Measurements from ENCODE around the gene MAMLD1.

MAMLD1 gene

DNA sequence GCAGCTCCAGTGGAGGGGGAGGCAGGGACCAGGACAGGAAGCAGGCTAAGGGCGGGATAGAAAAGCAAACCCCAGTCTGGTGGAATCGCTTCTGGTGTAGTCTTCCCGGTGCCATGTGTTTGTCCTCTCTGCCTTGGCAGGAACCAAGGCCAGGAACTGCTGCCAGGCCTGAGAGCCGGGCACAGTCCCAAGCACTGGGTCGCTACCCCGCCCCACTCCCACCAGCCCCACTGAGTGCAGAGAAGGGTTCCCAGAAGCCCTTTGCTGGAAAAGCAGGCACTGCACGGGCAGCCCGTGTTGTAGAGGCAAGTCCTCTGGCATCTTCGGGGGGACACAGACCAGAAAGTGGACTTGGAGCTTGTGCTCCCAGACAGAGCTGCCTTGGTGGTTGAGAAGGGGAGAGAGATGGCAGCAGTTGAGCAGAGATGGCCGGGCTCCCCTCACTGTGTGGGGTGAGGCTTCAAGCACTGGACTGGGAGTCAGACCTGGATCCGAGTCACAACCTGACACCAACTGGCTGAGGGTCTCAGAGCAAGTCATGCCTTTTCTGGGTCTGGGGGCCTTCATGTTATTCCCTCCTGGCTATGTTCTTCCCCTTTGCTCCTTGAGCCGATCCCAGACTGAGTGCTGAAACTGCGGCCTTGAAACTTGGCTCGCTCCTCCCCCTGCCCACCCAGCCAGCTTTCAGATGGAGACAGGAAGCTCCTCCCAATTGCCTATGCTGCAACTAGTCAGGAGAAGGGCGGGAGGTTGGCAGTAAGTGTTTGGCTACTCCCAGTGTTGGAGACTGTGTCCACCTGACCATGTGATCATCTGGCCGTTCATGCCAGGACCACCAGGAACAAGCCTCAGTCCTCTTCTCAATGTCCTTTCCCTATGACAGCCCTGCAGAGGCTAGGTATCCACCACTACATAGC, 145.6 kb downstream of the MAMLD1 start:
- H3K27ac ChIP-seq = no peak overlapping the region
- H3K9ac ChIP-seq = no peak overlapping the region
- no peaks in the 10 kb centered on the region for H4K20me1 ChIP-seq (ENCODE audit: insufficient read depth)
- H3K4me3 ChIP-seq (IDR thresholded peaks at IDR 0.05; ENCODE audit: insufficient read depth, low read depth, low read length) = no peak overlapping the region
- no peaks in the 10 kb centered on the region for H3K4me1 ChIP-seq (ENCODE audit: low read depth, poor library complexity, severe bottlenecking)
- no peaks in the 10 kb centered on the region for H3K36me3 ChIP-seq (ENCODE audit: insufficient read depth)
- H3K4me2 ChIP-seq = no peak overlapping the region
- no peaks in the 10 kb centered on the region for H3K27me3 ChIP-seq (ENCODE audit: insufficient read depth, low read depth)
- no peak for TF ChIP-seq CTCF (conservative IDR thresholded peaks at IDR 0.05; ENCODE audit: low read depth, low read length)
- H3K79me2 ChIP-seq (ENCODE audit: insufficient read depth, low read depth) = no peaks in the 10 kb centered on the region
- H2AFZ ChIP-seq (ENCODE audit: low read depth) = no peak overlapping the region

GRCh38 chrX:150509703-150510102, 146.6 kb downstream of the MAMLD1 start:
- Histone ChIP-seq H4K20me1 (ENCODE audit: insufficient read depth) (no peaks in the 10 kb centered on the region), H2AFZ (ENCODE audit: low read depth) (no peak overlapping the region), H3K4me3 (IDR thresholded peaks at IDR 0.05; ENCODE audit: insufficient read depth, low read depth, low read length) (no peak overlapping the region), H3K27me3 (ENCODE audit: insufficient read depth, low read depth) (no peaks in the 10 kb centered on the region), H3K4me2 (no peak overlapping the region), H3K9ac (no peak overlapping the region), H3K79me2 (ENCODE audit: insufficient read depth, low read depth) (no peaks in the 10 kb centered on the region), H3K36me3 (ENCODE audit: insufficient read depth) (no peaks in the 10 kb centered on the region), H3K4me1 (ENCODE audit: low read depth, poor library complexity, severe bottlenecking) (no peaks in the 10 kb centered on the region), H3K27ac (no peak overlapping the region)
- TF ChIP-seq CTCF (conservative IDR thresholded peaks at IDR 0.05; ENCODE audit: low read depth, low read length) = no peak

GRCh38 chrX:150512461-150512901, 149.4 kb downstream of the MAMLD1 start:
- Histone ChIP-seq H3K4me2 (no peak overlapping the region), H3K9ac (no peak overlapping the region), H4K20me1 (ENCODE audit: insufficient read depth) (no peaks in the 10 kb centered on the region), H3K27ac (no peak overlapping the region), H3K27me3 (ENCODE audit: insufficient read depth, low read depth) (no peaks in the 10 kb centered on the region), H3K4me1 (ENCODE audit: low read depth, poor library complexity, severe bottlenecking) (no peaks in the 10 kb centered on the region), H3K79me2 (ENCODE audit: insufficient read depth, low read depth) (no peaks in the 10 kb centered on the region), H2AFZ (ENCODE audit: low read depth) (no peak overlapping the region), H3K36me3 (ENCODE audit: insufficient read depth) (no peaks in the 10 kb centered on the region), H3K4me3 (IDR thresholded peaks at IDR 0.05; ENCODE audit: insufficient read depth, low read depth, low read length) (no peak overlapping the region)
- TF ChIP-seq CTCF (conservative IDR thresholded peaks at IDR 0.05; ENCODE audit: low read depth, low read length) = no peak

GRCh38 chrX:150513544-150513943, 150.4 kb downstream of the MAMLD1 start:
- Histone ChIP-seq H3K9ac (no peak overlapping the region), H3K4me3 (IDR thresholded peaks at IDR 0.05; ENCODE audit: insufficient read depth, low read depth, low read length) (no peak overlapping the region), H2AFZ (ENCODE audit: low read depth) (no peak overlapping the region), H4K20me1 (ENCODE audit: insufficient read depth) (no peaks in the 10 kb centered on the region), H3K4me1 (ENCODE audit: low read depth, poor library complexity, severe bottlenecking) (no peaks in the 10 kb centered on the region), H3K27me3 (ENCODE audit: insufficient read depth, low read depth) (no peaks in the 10 kb centered on the region), H3K4me2 (no peak overlapping the region), H3K27ac (no peak overlapping the region), H3K79me2 (ENCODE audit: insufficient read depth, low read depth) (no peaks in the 10 kb centered on the region), H3K36me3 (ENCODE audit: insufficient read depth) (no peaks in the 10 kb centered on the region)
- no peak for TF ChIP-seq CTCF (conservative IDR thresholded peaks at IDR 0.05; ENCODE audit: low read depth, low read length)
